SU-DHL-6 (cell line): Measurements from ENCODE around the gene NR1D1.
A peak's percentile ranks its signal among the peaks of the same experiment; 100 is the strongest.

Experiments used
- H2AFZ ChIP-seq: fragments of 200-600 bp; sonication (generic); 2 replicates; pipeline ENCODE4 v1.6.1; 2014; ENCODE audit warnings: low read depth, mild to moderate bottlenecking, moderate library complexity, mixed read lengths, antibody characterized with exemption, low read length; ENCODE audit not compliant: severe bottlenecking
- H3F3A ChIP-seq: fragments of 200-600 bp; shearing (Covaris generic); 2 replicates; pipeline ENCODE4 v1.6.0; 2016; ENCODE audit warnings: antibody characterized with exemption, mild to moderate bottlenecking; ENCODE audit not compliant: insufficient read depth
- H3K27ac ChIP-seq: fragments of 200-600 bp; sonication (generic); 2 replicates; pipeline ENCODE4 v1.5.1; 2016; ENCODE audit warnings: low read depth, mild to moderate bottlenecking, low read length, moderate library complexity, mixed read lengths
- H3K27me3 ChIP-seq: fragments of 200-600 bp; sonication (generic), shearing (Covaris generic); 2 replicates; pipeline ENCODE4 v1.6.0; 2014; ENCODE audit warnings: mild to moderate bottlenecking, low read length
- H3K36me3 ChIP-seq: fragments of 200-600 bp; sonication (generic); 2 replicates; pipeline ENCODE4 v1.6.1; 2014; ENCODE audit warnings: mild to moderate bottlenecking, low read length, mixed read lengths
- H3K4me2 ChIP-seq: fragments of 300-600, 200-600 bp; shearing (Covaris generic), sonication (generic); 2 replicates; pipeline ENCODE4 v1.6.0; 2014; ENCODE audit warnings: low read length, low read depth, mild to moderate bottlenecking; ENCODE audit not compliant: poor library complexity, severe bottlenecking
- H3K4me3 ChIP-seq: fragments of 200-600 bp; sonication (generic); 2 replicates; pipeline ENCODE4 v1.5.1; 2014; ENCODE audit warnings: antibody characterized with exemption, low read length, mild to moderate bottlenecking, mixed read lengths; ENCODE audit not compliant: insufficient read depth, poor library complexity, severe bottlenecking
- H3K79me2 ChIP-seq: fragments of 200-600 bp; sonication (generic); 2 replicates; pipeline ENCODE4 v1.6.1; 2014; ENCODE audit warnings: mild to moderate bottlenecking, low read length, moderate library complexity; ENCODE audit not compliant: insufficient read depth
- H3K9ac ChIP-seq: fragments of 200-600 bp; sonication (generic); 2 replicates; pipeline ENCODE4 v1.7.0; 2014; ENCODE audit warnings: mild to moderate bottlenecking, low read length
- H3K9me2 ChIP-seq: fragments of 200-600 bp; sonication (generic); replicated peaks from 2 replicates; pipeline ENCODE4 v1.6.1; 2014; ENCODE audit warnings: low read length; ENCODE audit not compliant: insufficient read depth
- H3K9me3 ChIP-seq: fragments of 200-600 bp; sonication (generic); 2 replicates; pipeline ENCODE4 v1.6.1; 2014; ENCODE audit warnings: low read length, mixed read lengths; ENCODE audit not compliant: insufficient read depth
- H4K20me1 ChIP-seq: fragments of 200-600 bp; sonication (generic); 2 replicates; pipeline ENCODE4 v1.6.1; 2014; ENCODE audit warnings: low read depth, mild to moderate bottlenecking, antibody characterized with exemption, low read length, moderate library complexity, mixed read lengths
- EZH2phosphoT487 ChIP-seq: fragments of 200-600 bp; sonication (generic), shearing (Covaris generic); conservative IDR thresholded peaks from 2 replicates; pipeline ENCODE4 v1.6.1; 2018; ENCODE audit warnings: mild to moderate bottlenecking, antibody characterized with exemption, low read length, moderate library complexity, mixed read lengths
- TF ChIP-seq, protein P1 (sequence below): fragments of 200-600 bp; sonication (generic); IDR thresholded peaks from one replicate; pipeline ENCODE4 v1.5.1; 2017; ENCODE audit warnings: antibody characterized with exemption, mild to moderate bottlenecking, low read length, moderate library complexity; ENCODE audit not compliant: insufficient read depth, poor library complexity, severe bottlenecking

The NR1D1 gene

GRCh38 chr17:40111221-40112128 is 11.1 kb upstream of the NR1D1 start:
- Histone ChIP-seq H3K27me3 (no peaks in the 10 kb centered on the region), H3K79me2 (no peaks in the 10 kb centered on the region), H2AFZ (peak overlapping the region; percentile 79), H3K36me3 (no peaks in the 10 kb centered on the region), H3K9ac (peak overlapping the region; percentile 28; the same call in 1 of the 2 replicates), H3F3A (no peaks in the 10 kb centered on the region), H3K9me2 (no peaks in the 10 kb centered on the region), H3K4me2 (peak overlapping the region; percentile 29), H3K9me3 (no peaks in the 10 kb centered on the region), H4K20me1 (no peaks in the 10 kb centered on the region), H3K27ac (no peak overlapping the region), H3K4me3 (no peak overlapping the region)
- no peak for TF ChIP-seq EZH2phosphoT487
- TF ChIP-seq, protein P1, sequence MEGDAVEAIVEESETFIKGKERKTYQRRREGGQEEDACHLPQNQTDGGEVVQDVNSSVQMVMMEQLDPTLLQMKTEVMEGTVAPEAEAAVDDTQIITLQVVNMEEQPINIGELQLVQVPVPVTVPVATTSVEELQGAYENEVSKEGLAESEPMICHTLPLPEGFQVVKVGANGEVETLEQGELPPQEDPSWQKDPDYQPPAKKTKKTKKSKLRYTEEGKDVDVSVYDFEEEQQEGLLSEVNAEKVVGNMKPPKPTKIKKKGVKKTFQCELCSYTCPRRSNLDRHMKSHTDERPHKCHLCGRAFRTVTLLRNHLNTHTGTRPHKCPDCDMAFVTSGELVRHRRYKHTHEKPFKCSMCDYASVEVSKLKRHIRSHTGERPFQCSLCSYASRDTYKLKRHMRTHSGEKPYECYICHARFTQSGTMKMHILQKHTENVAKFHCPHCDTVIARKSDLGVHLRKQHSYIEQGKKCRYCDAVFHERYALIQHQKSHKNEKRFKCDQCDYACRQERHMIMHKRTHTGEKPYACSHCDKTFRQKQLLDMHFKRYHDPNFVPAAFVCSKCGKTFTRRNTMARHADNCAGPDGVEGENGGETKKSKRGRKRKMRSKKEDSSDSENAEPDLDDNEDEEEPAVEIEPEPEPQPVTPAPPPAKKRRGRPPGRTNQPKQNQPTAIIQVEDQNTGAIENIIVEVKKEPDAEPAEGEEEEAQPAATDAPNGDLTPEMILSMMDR = peak; percentile 42

- TF ChIP-seq, protein P1 = no peak
- no peak for TF ChIP-seq EZH2phosphoT487
- no peak overlapping the region for H3K27ac ChIP-seq
- no peak overlapping the region for H3K9ac ChIP-seq
- H3K79me2 ChIP-seq = no peaks in the 10 kb centered on the region
- no peaks in the 10 kb centered on the region for H3F3A ChIP-seq
- H4K20me1 ChIP-seq = no peaks in the 10 kb centered on the region
- no peaks in the 10 kb centered on the region for H3K27me3 ChIP-seq
- no peak overlapping the region for H3K4me2 ChIP-seq
- H3K36me3 ChIP-seq = no peaks in the 10 kb centered on the region
- no peak overlapping the region for H3K4me3 ChIP-seq
- H2AFZ ChIP-seq = no peak overlapping the region
- no peaks in the 10 kb centered on the region for H3K9me2 ChIP-seq
- H3K9me3 ChIP-seq = no peaks in the 10 kb centered on the region
Observed at GRCh38 chr17:40110026-40110845, 9.8 kb upstream of the NR1D1 start.

GRCh38 chr17:40108970-40109824 is 8.8 kb upstream of the NR1D1 start:
- TF ChIP-seq EZH2phosphoT487 = no peak
- TF ChIP-seq, protein P1 = no peak
- Histone ChIP-seq H3K27me3 (no peaks in the 10 kb centered on the region), H3K27ac (no peak overlapping the region), H3K9me2 (no peaks in the 10 kb centered on the region), H3K36me3 (no peaks in the 10 kb centered on the region), H3K9me3 (no peaks in the 10 kb centered on the region), H3K9ac (no peak overlapping the region), H4K20me1 (no peaks in the 10 kb centered on the region), H3K4me2 (no peak overlapping the region), H2AFZ (no peak overlapping the region), H3K79me2 (no peaks in the 10 kb centered on the region), H3F3A (no peaks in the 10 kb centered on the region), H3K4me3 (no peak overlapping the region)
